ENCODE measurements around the gene USP6. TPM values are rescaled to one million over a fixed set of nuclear protein-coding genes. Genes with fewer than 3 reads are reported as not detected.

Gene USP6
- total RNA-seq, 2 donors from 2014 or later = 0.13 TPM

DNA sequence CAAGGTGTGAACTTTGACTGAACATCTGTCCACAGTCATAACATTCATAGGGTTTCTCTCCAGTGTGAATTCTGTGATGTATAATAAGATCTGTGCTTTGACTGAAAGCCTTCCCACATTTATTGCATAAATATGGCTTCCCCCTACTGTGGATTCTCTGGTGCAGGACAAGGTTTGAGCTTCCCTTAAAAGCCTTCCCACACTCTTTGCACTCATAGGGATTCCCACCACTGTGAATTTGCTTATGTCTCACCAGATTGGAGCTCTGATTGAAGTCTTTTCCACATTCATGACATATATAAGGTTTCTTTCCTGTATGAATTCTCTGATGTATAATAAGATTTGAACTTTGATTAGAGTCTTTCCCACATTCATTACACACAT lies 67.6 kb downstream of the USP6 start:
- peaks cover 100% of the 10 kb centered on the region for H3K9me3 ChIP-seq (ENCODE audit: control insufficient read depth, low read length)
- H3K4me3 ChIP-seq (ENCODE audit: low read length) = peak overlapping the region; percentile 82
- Mint-ChIP-seq H3K4me1 (no peaks in the 10 kb centered on the region), H3K4me3 (no peak overlapping the region), H3K36me3 (ENCODE audit: low read depth) (peaks cover 85% of the 10 kb centered on the region), H3K27ac (no peak overlapping the region), H3K9me3 (peaks cover 97% of the 10 kb centered on the region), H3K27me3 (ENCODE audit: insufficient read depth) (no peaks in the 10 kb centered on the region)
- H3K27me3 ChIP-seq (ENCODE audit: control insufficient read depth, insufficient read depth, low read length, poor library complexity, severe bottlenecking) = no peaks in the 10 kb centered on the region
- H3K9ac ChIP-seq (ENCODE audit: extremely low read depth, low read length, poor library complexity, severe bottlenecking) = no peak overlapping the region
- no peak for DNase-seq
- H3K36me3 ChIP-seq (ENCODE audit: control insufficient read depth, insufficient read depth, low read length) = peaks cover 42% of the 10 kb centered on the region
- TF ChIP-seq, protein P1, sequence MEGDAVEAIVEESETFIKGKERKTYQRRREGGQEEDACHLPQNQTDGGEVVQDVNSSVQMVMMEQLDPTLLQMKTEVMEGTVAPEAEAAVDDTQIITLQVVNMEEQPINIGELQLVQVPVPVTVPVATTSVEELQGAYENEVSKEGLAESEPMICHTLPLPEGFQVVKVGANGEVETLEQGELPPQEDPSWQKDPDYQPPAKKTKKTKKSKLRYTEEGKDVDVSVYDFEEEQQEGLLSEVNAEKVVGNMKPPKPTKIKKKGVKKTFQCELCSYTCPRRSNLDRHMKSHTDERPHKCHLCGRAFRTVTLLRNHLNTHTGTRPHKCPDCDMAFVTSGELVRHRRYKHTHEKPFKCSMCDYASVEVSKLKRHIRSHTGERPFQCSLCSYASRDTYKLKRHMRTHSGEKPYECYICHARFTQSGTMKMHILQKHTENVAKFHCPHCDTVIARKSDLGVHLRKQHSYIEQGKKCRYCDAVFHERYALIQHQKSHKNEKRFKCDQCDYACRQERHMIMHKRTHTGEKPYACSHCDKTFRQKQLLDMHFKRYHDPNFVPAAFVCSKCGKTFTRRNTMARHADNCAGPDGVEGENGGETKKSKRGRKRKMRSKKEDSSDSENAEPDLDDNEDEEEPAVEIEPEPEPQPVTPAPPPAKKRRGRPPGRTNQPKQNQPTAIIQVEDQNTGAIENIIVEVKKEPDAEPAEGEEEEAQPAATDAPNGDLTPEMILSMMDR (conservative IDR thresholded peaks at IDR 0.05) = no peak
- H3K27ac ChIP-seq (ENCODE audit: low read depth, low read length) = no peak overlapping the region
- no peaks in the 10 kb centered on the region for H3K4me1 ChIP-seq (ENCODE audit: control insufficient read depth, insufficient read depth, low read length)

DNA sequence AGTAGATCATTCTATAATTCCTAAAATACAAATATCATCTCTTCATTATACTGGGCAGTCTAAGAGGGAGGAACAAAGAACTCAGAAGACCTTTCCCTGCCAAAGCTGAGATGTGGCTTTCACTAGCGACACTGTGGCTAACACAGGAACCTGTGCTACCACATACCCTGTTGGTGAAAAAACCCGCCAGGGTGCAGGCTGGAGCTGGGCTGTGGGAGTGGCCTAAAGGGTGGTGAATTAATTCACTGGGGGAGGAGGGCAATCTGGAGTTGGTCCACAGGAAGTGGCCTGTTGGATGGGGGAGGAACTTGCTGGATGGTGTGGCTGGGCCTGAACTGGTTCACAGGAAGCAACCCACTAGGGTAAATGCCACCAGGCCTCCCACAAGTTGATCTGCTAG lies 68.5 kb downstream of the USP6 start:
- TF ChIP-seq, protein P1 (conservative IDR thresholded peaks at IDR 0.05) = no peak
- no peaks in the 10 kb centered on the region for H3K4me1 ChIP-seq (ENCODE audit: control insufficient read depth, insufficient read depth, low read length)
- H3K27ac Mint-ChIP-seq = no peak overlapping the region

DNA sequence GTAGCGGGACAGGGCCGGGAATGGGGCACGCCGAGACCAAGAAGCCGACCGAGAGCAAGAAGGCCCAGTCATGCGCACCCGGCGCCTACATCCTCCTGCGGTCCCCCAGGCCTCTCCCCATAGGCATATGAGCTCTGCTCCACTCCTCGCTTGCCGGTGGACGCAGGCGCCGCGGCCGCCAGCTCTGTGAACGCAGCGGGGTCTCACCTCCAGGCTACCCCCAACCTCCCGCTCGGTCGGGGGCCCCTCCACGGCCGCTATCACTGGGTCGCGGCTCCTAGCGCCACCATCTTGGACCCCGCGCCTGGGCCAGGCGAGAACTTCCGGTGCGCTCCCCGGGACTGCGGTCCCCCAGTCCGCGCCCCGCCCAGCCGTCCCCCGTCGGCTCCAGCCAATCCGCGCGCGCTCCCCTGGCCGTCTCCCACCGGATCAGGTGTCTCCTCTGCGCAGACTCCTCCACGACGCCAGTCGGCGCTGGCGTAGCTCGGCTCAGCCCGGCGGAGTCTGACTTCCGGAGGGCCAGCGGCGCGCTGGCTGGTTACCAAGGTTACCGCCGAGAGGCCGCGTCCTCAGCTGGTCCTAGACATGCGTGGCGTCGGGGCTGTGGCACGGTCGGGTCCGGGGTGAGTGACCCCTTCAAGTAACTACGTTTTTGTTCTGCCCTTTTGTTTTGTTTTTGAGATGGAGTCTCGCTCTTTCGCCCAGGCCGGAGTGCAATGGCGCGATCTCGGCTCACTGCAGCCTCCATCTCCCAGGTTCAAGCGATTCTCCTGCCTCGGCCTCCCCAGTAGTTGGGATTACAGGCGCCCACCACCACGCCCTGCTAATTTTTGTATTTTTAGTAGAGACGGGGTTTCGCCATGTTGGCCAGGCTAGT lies 75.9 kb downstream of the USP6 start, which contains the start of gene ZNF594:
Gene ZNF594, minus strand, starts transcription at position 328 of the 877 bp plus-strand sequence. CDS start 7,612 bp downstream, outside the sequence.
- DNase-seq = peak; percentile 100
- Histone ChIP-seq H3K4me1 (ENCODE audit: control insufficient read depth, insufficient read depth, low read length) (no peaks in the 10 kb centered on the region), H3K27ac (ENCODE audit: low read depth, low read length) (no peak within 1 kb of the TSS), H3K9ac (ENCODE audit: extremely low read depth, low read length, poor library complexity, severe bottlenecking) (peak within 1 kb of the TSS; percentile 52), H3K9me3 (ENCODE audit: control insufficient read depth, low read length) (peaks cover 43% of the 10 kb centered on the region), H3K4me3 (ENCODE audit: low read length) (peak within 1 kb of the TSS; percentile 95), H3K27me3 (ENCODE audit: control insufficient read depth, insufficient read depth, low read length, poor library complexity, severe bottlenecking) (no peaks in the 10 kb centered on the region), H3K36me3 (ENCODE audit: control insufficient read depth, insufficient read depth, low read length) (peaks cover 25% of the 10 kb centered on the region)
- Mint-ChIP-seq H3K27ac (peak within 1 kb of the TSS; percentile 23), H3K9me3 (peaks cover 59% of the 10 kb centered on the region), H3K4me1 (no peaks in the 10 kb centered on the region), H3K4me3 (peak within 1 kb of the TSS; percentile 81), H3K36me3 (ENCODE audit: low read depth) (peaks cover 42% of the 10 kb centered on the region), H3K27me3 (ENCODE audit: insufficient read depth) (peaks cover 1% of the 10 kb centered on the region)
- 8 to 31% methylated on average over 35 to 82 of the region's 82 CpGs for WGBS, 2 experiments (ENCODE audit: insufficient coverage in 1 of 2, insufficient read length in 1 of 2)
- TF ChIP-seq, protein P1 (conservative IDR thresholded peaks at IDR 0.05) = peak; percentile 87

More for the DNA sequence above, 68.5 kb downstream of the USP6 start:
- H3K27ac ChIP-seq (ENCODE audit: low read depth, low read length) = no peak overlapping the region
- H3K36me3 Mint-ChIP-seq (ENCODE audit: low read depth) = peaks cover 82% of the 10 kb centered on the region
- peaks cover 99% of the 10 kb centered on the region for H3K9me3 ChIP-seq (ENCODE audit: control insufficient read depth, low read length)
- no peaks in the 10 kb centered on the region for H3K4me1 Mint-ChIP-seq
- peak overlapping the region; percentile 82 for H3K4me3 ChIP-seq (ENCODE audit: low read length)
- peak; percentile 28 for DNase-seq
- H3K9ac ChIP-seq (ENCODE audit: extremely low read depth, low read length, poor library complexity, severe bottlenecking) = no peak overlapping the region
- no peaks in the 10 kb centered on the region for H3K27me3 ChIP-seq (ENCODE audit: control insufficient read depth, insufficient read depth, low read length, poor library complexity, severe bottlenecking)
- peaks cover 46% of the 10 kb centered on the region for H3K36me3 ChIP-seq (ENCODE audit: control insufficient read depth, insufficient read depth, low read length)
- H3K9me3 Mint-ChIP-seq = peaks cover 99% of the 10 kb centered on the region
- 94% methylated on average over 2 of the region's 2 CpGs; no CpG with 5 or more reads in 1 of the 2 experiments for WGBS, 2 experiments (ENCODE audit: insufficient coverage in 1 of 2, insufficient read length in 1 of 2)
- H3K4me3 Mint-ChIP-seq = no peak overlapping the region
- H3K27me3 Mint-ChIP-seq (ENCODE audit: insufficient read depth) = no peaks in the 10 kb centered on the region
